HCT116 (cell line): ENCODE results near the gene PROB1. TPM values are rescaled to one million over a fixed set of nuclear protein-coding genes. Genes with fewer than 3 reads are reported as not detected.

ENCODE experiments used
- ATAC-seq: fragments of 200-7000 bp; cut with Tn5 transposase; 2 replicates; pipeline ENCODE4 v1.9.1; 2020; ENCODE audit warnings: mild to moderate bottlenecking, moderate library complexity
- BruUV-seq: library from RNA; stranded (reverse); fragments of 400-500 nt; replicated peaks from 2 replicates; lab custom pipeline; 2021; lab: Mats Ljungman, UMichigan
- CTCF ChIA-PET: fragments of 300-600 bp; sonication (Branson Sonifier 250); formaldehyde crosslinking; loops from one replicate; lab custom pipeline; 2021; ENCODE audit warnings: antibody characterized with exemption; lab: Charles Lee
- POLR2A ChIA-PET: fragments of 300-600, 350-600 bp; sonication (Branson Sonifier 250); formaldehyde crosslinking; loops from one replicate; lab custom pipeline; 2021; ENCODE audit warnings: antibody characterized with exemption; lab: Charles Lee
- RAD21 ChIA-PET, 2 experiments: fragments of 300-600 bp; sonication (Branson Sonifier 250); formaldehyde crosslinking; loops; one replicate each; lab custom pipeline; 2023; ENCODE audit warnings: low total read pairs in 2 of 2; ENCODE audit not compliant: uncharacterized antibody in 2 of 2, unreplicated experiment in 2 of 2, low non-redundant PET in 1 of 2; lab: Charles Lee
- DNase-seq: peaks from one replicate; pipeline ENCODE4 v3.0.0-alpha.2; 2010; ENCODE audit warnings: low read depth, low spot score
- H2AFZ ChIP-seq: fragments of 200-600 bp; shearing (Covaris generic), sonication (generic); 2 replicates; pipeline ENCODE4 v1.6.1; 2017; ENCODE audit warnings: low read depth, mixed run types, mixed read lengths, antibody characterized with exemption, low read length; ENCODE audit not compliant: poor library complexity, severe bottlenecking
- H3K27ac ChIP-seq: 2 replicates; pipeline ENCODE4 v1.5.1; 2012; ENCODE audit warnings: low read depth, low read length
- H3K27me3 ChIP-seq: fragments of 200-600 bp; sonication (generic); 2 replicates; pipeline ENCODE4 v1.6.1; 2016; ENCODE audit warnings: mixed run types, low read length, mixed read lengths; ENCODE audit not compliant: insufficient read depth
- H3K36me3 ChIP-seq, 2 experiments: fragments of 200-500 bp in 1 of 2; fragments of 200-600 bp in 1 of 2; sonication (Bioruptor generic) in 1 of 2; sonication (generic) in 1 of 2; 2 replicates each; pipeline versions ENCODE4 v1.5.1 to v1.6.1; 2014 to 2016; ENCODE audit warnings: low read length in 2 of 2, inconsistent platforms in 1 of 2, mixed read lengths in 1 of 2, mixed run types in 1 of 2; ENCODE audit not compliant: insufficient read depth in 2 of 2, control insufficient read depth in 1 of 2
- H3K4me1 ChIP-seq, 2 experiments: fragments of 200-600 bp in 1 of 2; sonication (generic) in 1 of 2; 2 replicates each; pipeline versions ENCODE4 v1.5.1 to v1.6.1; 2012 to 2017; ENCODE audit warnings: low read length in 2 of 2, inconsistent platforms in 1 of 2, mild to moderate bottlenecking in 1 of 2, mixed read lengths in 1 of 2, mixed run types in 1 of 2, moderate library complexity in 1 of 2; ENCODE audit not compliant: insufficient read depth in 2 of 2, control insufficient read depth in 1 of 2
- H3K4me2 ChIP-seq: fragments of 200-600 bp; sonication (generic); 2 replicates; pipeline ENCODE4 v1.6.1; 2017; ENCODE audit warnings: mixed run types, low read length, mixed read lengths
- H3K4me3 ChIP-seq, 2 experiments: fragments of 200-600 bp in 1 of 2; sonication (generic) in 1 of 2; replicated peaks in 1 of 2; 2 replicates each; pipeline ENCODE4 v1.5.1; 2011 to 2016; ENCODE audit warnings: low read length in 2 of 2, control low read depth in 1 of 2, low read depth in 1 of 2, mild to moderate bottlenecking in 1 of 2, mixed read lengths in 1 of 2, mixed run types in 1 of 2
- H3K79me2 ChIP-seq: fragments of 200-600 bp; sonication (generic); 2 replicates; pipeline ENCODE4 v1.6.1; 2017; ENCODE audit warnings: mild to moderate bottlenecking, mixed run types, low read length, moderate library complexity, mixed read lengths; ENCODE audit not compliant: insufficient read depth
- H3K9ac ChIP-seq: fragments of 200-600 bp; sonication (generic); 2 replicates; pipeline ENCODE4 v1.6.1; 2016; ENCODE audit warnings: low read length, mixed read lengths
- H3K9me2 ChIP-seq: fragments of 200-600 bp; sonication (generic), shearing (Covaris generic); 2 replicates; pipeline ENCODE4 v1.6.1; 2017; ENCODE audit warnings: mixed run types, mild to moderate bottlenecking, moderate library complexity; ENCODE audit not compliant: insufficient read depth
- H3K9me3 ChIP-seq, 2 experiments: fragments of 200-500 bp in 1 of 2; fragments of 200-600 bp in 1 of 2; sonication (Bioruptor generic) in 1 of 2; sonication (generic) in 1 of 2; 2 replicates each; pipeline ENCODE4 v1.6.1; 2014 to 2017; ENCODE audit warnings: low read length in 2 of 2, mixed read lengths in 2 of 2, inconsistent platforms in 1 of 2, low read depth in 1 of 2, mild to moderate bottlenecking in 1 of 2, mixed run types in 1 of 2, moderate library complexity in 1 of 2; ENCODE audit not compliant: control insufficient read depth in 1 of 2, insufficient read depth in 1 of 2
- H4K20me1 ChIP-seq: fragments of 200-600 bp; sonication (generic), shearing (Covaris generic); 2 replicates; pipeline ENCODE4 v1.6.1; 2017; ENCODE audit warnings: mixed run types, mild to moderate bottlenecking, moderate library complexity; ENCODE audit not compliant: insufficient read depth
- CBX3 ChIP-seq: IDR thresholded peaks from 2 replicates; pipeline ENCODE4 v1.6.1; 2012; ENCODE audit warnings: low read depth
- CEBPB ChIP-seq: IDR thresholded peaks from 2 replicates; pipeline ENCODE4 v1.6.1; 2012; ENCODE audit warnings: low read depth
- CTCF ChIP-seq, 3 experiments: fragments of 200-600 bp in 1 of 3; sonication (generic) in 1 of 3; IDR thresholded peaks in 2 of 3; conservative IDR thresholded peaks in 1 of 3; 2 replicates each; pipeline ENCODE4 v1.5.1; 2012 to 2017; ENCODE audit warnings: low read depth in 2 of 3, low read length in 2 of 3, antibody characterized with exemption in 1 of 3, borderline replicate concordance in 1 of 3, control low read depth in 1 of 3, mild to moderate bottlenecking in 1 of 3, mixed read lengths in 1 of 3, mixed run types in 1 of 3, moderate library complexity in 1 of 3; ENCODE audit not compliant: insufficient read depth in 1 of 3
- EGR1 ChIP-seq: IDR thresholded peaks from 2 replicates; pipeline ENCODE4 v1.6.1; 2012; ENCODE audit warnings: low read depth
- EZH2 ChIP-seq: fragments of 200-600 bp; sonication (generic); IDR thresholded peaks from 2 replicates; pipeline ENCODE4 v1.6.1; 2017; ENCODE audit warnings: antibody characterized with exemption, mixed run types
- POLR2A ChIP-seq: IDR thresholded peaks from 2 replicates; pipeline ENCODE4 v1.7.0; 2011; ENCODE audit warnings: borderline replicate concordance; ENCODE audit not compliant: insufficient read depth, insufficient read length; ENCODE audit errors: extremely low read depth
- REST ChIP-seq: IDR thresholded peaks from 2 replicates; pipeline ENCODE4 v1.6.1; 2012; ENCODE audit warnings: low read depth
- SP1 ChIP-seq: IDR thresholded peaks from 2 replicates; pipeline ENCODE4 v1.6.1; 2012; ENCODE audit warnings: low read depth
- SRF ChIP-seq: IDR thresholded peaks from 2 replicates; pipeline ENCODE4 v1.6.1; 2012; ENCODE audit warnings: low read depth
- TCF7L2 ChIP-seq: IDR thresholded peaks from 2 replicates; pipeline ENCODE4 v1.7.0; 2011; ENCODE audit warnings: borderline replicate concordance, inconsistent platforms; ENCODE audit not compliant: insufficient read depth, insufficient read length; ENCODE audit errors: extremely low read depth
- YY1 ChIP-seq: IDR thresholded peaks from 2 replicates; pipeline ENCODE4 v1.6.1; 2011; ENCODE audit warnings: low read length, low read depth, moderate library complexity, mild to moderate bottlenecking; ENCODE audit not compliant: insufficient replicate concordance; ENCODE audit errors: extremely low read depth
- ZBTB33 ChIP-seq: IDR thresholded peaks from 2 replicates; pipeline ENCODE4 v1.6.1; 2011; ENCODE audit warnings: mild to moderate bottlenecking, low read length, moderate library complexity; ENCODE audit not compliant: insufficient replicate concordance; ENCODE audit errors: extremely low read depth
- intact Hi-C: fragments of 100-400 bp; cut with micrococcal nuclease; formaldehyde crosslinking; loops from 2 replicates; pipeline ENCODE4 v1.10.0; 2022
- total RNA-seq: library from RNA; stranded (reverse); gene quantifications from one replicate; pipeline ENCODE4 v1.2.1, GENCODE V29; 2021; ENCODE audit not compliant: unreplicated experiment

PROB1 gene
- total RNA-seq, 1 experiment from 2014 or later, result 1.7 TPM

GRCh38 chr5:139361835-139362429, 33.0 kb downstream of the PROB1 start:
- Histone ChIP-seq H3K4me2 (no peak overlapping the region), H3K9ac (no peak overlapping the region), H2AFZ (no peak overlapping the region), H3K9me2 (no peaks in the 10 kb centered on the region), H3K36me3 (peaks cover 12 to 17% of the 10 kb centered on the region in 2 experiments; a peak in 3 of 4 replicates), H3K4me1 (0 out of 4 replicates have a peak, but pooled peaks cover 0 to 3% of the 10 kb centered on the region in 2 experiments), H4K20me1 (peaks cover 4% of the 10 kb centered on the region; the same call in 1 of the 2 replicates), H3K27ac (no peak overlapping the region), H3K4me3 (no peak overlapping the region)
- no peak for ATAC-seq
- ChIA-PET RAD21 (no interaction called here), CTCF (no interaction called here), POLR2A (interaction anchor here (0.7 kb wide), 1 partner anchor 967 kb away, joined by 3 read pairs; no protein-coding TSS in a partner anchor)
- DNase-seq, result no peak
- no TSS peak for BruUV-seq
- intact Hi-C loops, result no loop called here
- no peak for TF ChIP-seq REST
- no peak for TF ChIP-seq CBX3
- TF ChIP-seq SP1, result no peak
- no peak for TF ChIP-seq CEBPB
- TF ChIP-seq ZBTB33, result no peak
- no peak for TF ChIP-seq EZH2
- no peak for TF ChIP-seq CTCF (IDR thresholded peaks at IDR 0.05 in 2 of 3, conservative IDR thresholded peaks at IDR 0.05 in 1 of 3; ENCODE audit: borderline replicate concordance in 1 of 3, insufficient read depth in 1 of 3, low read depth in 2 of 3, low read length in 2 of 3)
- TF ChIP-seq POLR2A, result no peak
- TF ChIP-seq YY1, result no peak
- TF ChIP-seq EGR1, result no peak
- no peak for TF ChIP-seq TCF7L2
- TF ChIP-seq SRF, result no peak
- TF ChIP-seq, all 23 proteins: peak for 0
- H3K9me3 ChIP-seq, result no peaks in the 10 kb centered on the region
- no peaks in the 10 kb centered on the region for H3K27me3 ChIP-seq
- H3K79me2 ChIP-seq, result peaks cover 69% of the 10 kb centered on the region
